ENCODE data around the gene KNOP1.

Gene KNOP1

GRCh38 chr16:19717741-19718623, at the start of gene KNOP1, which contains the start of gene IQCK:
TSS of gene KNOP1 (minus strand) at chr16:19718227. CDS start at chr16:19715035, 3,192 bp downstream.
TSS of gene IQCK (plus strand) at chr16:19718271. CDS start at chr16:19718307, 36 bp downstream.
- peak; percentile 93 for DNase-seq (ENCODE audit: low spot score)

- DNase-seq (ENCODE audit: low spot score): no peak
Observed at GRCh38 chr16:19767497-19767896, 49.5 kb upstream of the KNOP1 start.

GRCh38 chr16:19766988-19767387, 49.0 kb upstream of the KNOP1 start:
- no peak for DNase-seq (ENCODE audit: low spot score)

GRCh38 chr16:19766554-19766884, 48.5 kb upstream of the KNOP1 start:
- no peak for DNase-seq (ENCODE audit: low spot score)

GRCh38 chr16:19765860-19766553, 48.0 kb upstream of the KNOP1 start:
- no peak for DNase-seq (ENCODE audit: low spot score)

GRCh38 chr16:19760356-19761060, 42.5 kb upstream of the KNOP1 start:
- no peak for DNase-seq (ENCODE audit: low spot score)

GRCh38 chr16:19757762-19758595, 40.0 kb upstream of the KNOP1 start:
- no peak for DNase-seq (ENCODE audit: low spot score)

GRCh38 chr16:19757026-19757425, 39.0 kb upstream of the KNOP1 start:
- no peak for DNase-seq (ENCODE audit: low spot score)

GRCh38 chr16:19755268-19755667, 37.2 kb upstream of the KNOP1 start:
- no peak for DNase-seq (ENCODE audit: low spot score)

- no peak for DNase-seq (ENCODE audit: low spot score)
Observed at GRCh38 chr16:19754644-19755036, 36.6 kb upstream of the KNOP1 start.

GRCh38 chr16:19753815-19754643, 36.0 kb upstream of the KNOP1 start:
- DNase-seq (ENCODE audit: low spot score): no peak

- DNase-seq (ENCODE audit: low spot score): no peak
Observed at GRCh38 chr16:19751478-19752385, 33.7 kb upstream of the KNOP1 start.

GRCh38 chr16:19749571-19750080, 31.6 kb upstream of the KNOP1 start:
- DNase-seq (ENCODE audit: low spot score): no peak

GRCh38 chr16:19748389-19749168, 30.6 kb upstream of the KNOP1 start:
- DNase-seq (ENCODE audit: low spot score): no peak

- DNase-seq (ENCODE audit: low spot score): no peak
Observed at GRCh38 chr16:19746561-19746960, 28.5 kb upstream of the KNOP1 start.

GRCh38 chr16:19745286-19746010, 27.4 kb upstream of the KNOP1 start:
- no peak for DNase-seq (ENCODE audit: low spot score)

GRCh38 chr16:19744670-19745069, 26.6 kb upstream of the KNOP1 start:
- DNase-seq (ENCODE audit: low spot score): no peak

GRCh38 chr16:19743816-19744159, 25.8 kb upstream of the KNOP1 start:
- DNase-seq (ENCODE audit: low spot score): no peak

Data from HuH-7 (cell line).